ENCODE data around the gene NMT1. TPM values are rescaled to one million over a fixed set of nuclear protein-coding genes. Genes with fewer than 3 reads are reported as not detected.
A peak's percentile ranks its signal among the peaks of the same experiment; 100 is the strongest.

The NMT1 gene
- total RNA-seq, 2 donors from 2014 or later: 122 to 136 TPM

DNA sequence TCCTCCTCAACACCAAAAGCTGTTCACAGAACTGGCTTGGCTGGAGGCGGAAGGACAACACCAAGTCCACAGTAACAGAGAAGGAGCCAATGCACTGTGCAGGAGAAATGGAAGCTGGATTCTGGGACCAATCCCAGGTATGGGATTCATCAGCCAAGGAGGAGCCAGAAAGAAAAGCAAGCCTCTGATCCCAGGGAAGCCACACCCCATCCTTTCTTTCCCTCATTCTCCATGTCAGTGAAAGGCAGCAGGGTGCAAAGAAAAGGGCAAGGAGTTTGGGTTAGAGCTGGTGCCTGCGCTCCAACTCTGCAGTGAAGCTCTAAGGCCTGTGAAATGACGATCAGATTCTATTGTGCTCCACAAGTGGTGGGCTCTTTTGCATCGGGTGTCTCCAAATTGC, 20.7 kb upstream of the NMT1 start:
- no peak overlapping the region for H3K9ac ChIP-seq (ENCODE audit: extremely low read depth, low read length, poor library complexity, severe bottlenecking)
- H3K4me1 ChIP-seq (ENCODE audit: control insufficient read depth, insufficient read depth, low read length): peaks cover 7% of the 10 kb centered on the region
- H3K27me3 ChIP-seq (ENCODE audit: control insufficient read depth, insufficient read depth, low read length, poor library complexity, severe bottlenecking): no peaks in the 10 kb centered on the region
- no peak overlapping the region for H3K4me3 ChIP-seq (ENCODE audit: low read length)
- H3K36me3 ChIP-seq (ENCODE audit: control insufficient read depth, insufficient read depth, low read length): peaks cover 7% of the 10 kb centered on the region
- Mint-ChIP-seq H3K4me1 (peaks cover 26% of the 10 kb centered on the region), H3K9me3 (no peaks in the 10 kb centered on the region), H3K27ac (peak overlapping the region; percentile 52), H3K4me3 (no peak overlapping the region), H3K36me3 (ENCODE audit: low read depth) (peaks cover 15% of the 10 kb centered on the region), H3K27me3 (ENCODE audit: insufficient read depth) (no peaks in the 10 kb centered on the region)
- H3K27ac ChIP-seq (ENCODE audit: low read depth, low read length): peak overlapping the region; percentile 78
- 41 to 70% methylated on average over 3 to 4 of the region's 4 CpGs for WGBS, 2 experiments (ENCODE audit: insufficient coverage in 1 of 2, insufficient read length in 1 of 2)
- peak; percentile 92 for DNase-seq
- TF ChIP-seq, protein P1, sequence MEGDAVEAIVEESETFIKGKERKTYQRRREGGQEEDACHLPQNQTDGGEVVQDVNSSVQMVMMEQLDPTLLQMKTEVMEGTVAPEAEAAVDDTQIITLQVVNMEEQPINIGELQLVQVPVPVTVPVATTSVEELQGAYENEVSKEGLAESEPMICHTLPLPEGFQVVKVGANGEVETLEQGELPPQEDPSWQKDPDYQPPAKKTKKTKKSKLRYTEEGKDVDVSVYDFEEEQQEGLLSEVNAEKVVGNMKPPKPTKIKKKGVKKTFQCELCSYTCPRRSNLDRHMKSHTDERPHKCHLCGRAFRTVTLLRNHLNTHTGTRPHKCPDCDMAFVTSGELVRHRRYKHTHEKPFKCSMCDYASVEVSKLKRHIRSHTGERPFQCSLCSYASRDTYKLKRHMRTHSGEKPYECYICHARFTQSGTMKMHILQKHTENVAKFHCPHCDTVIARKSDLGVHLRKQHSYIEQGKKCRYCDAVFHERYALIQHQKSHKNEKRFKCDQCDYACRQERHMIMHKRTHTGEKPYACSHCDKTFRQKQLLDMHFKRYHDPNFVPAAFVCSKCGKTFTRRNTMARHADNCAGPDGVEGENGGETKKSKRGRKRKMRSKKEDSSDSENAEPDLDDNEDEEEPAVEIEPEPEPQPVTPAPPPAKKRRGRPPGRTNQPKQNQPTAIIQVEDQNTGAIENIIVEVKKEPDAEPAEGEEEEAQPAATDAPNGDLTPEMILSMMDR (conservative IDR thresholded peaks at IDR 0.05): no peak
- H3K9me3 ChIP-seq (ENCODE audit: control insufficient read depth, low read length): no peaks in the 10 kb centered on the region

DNA sequence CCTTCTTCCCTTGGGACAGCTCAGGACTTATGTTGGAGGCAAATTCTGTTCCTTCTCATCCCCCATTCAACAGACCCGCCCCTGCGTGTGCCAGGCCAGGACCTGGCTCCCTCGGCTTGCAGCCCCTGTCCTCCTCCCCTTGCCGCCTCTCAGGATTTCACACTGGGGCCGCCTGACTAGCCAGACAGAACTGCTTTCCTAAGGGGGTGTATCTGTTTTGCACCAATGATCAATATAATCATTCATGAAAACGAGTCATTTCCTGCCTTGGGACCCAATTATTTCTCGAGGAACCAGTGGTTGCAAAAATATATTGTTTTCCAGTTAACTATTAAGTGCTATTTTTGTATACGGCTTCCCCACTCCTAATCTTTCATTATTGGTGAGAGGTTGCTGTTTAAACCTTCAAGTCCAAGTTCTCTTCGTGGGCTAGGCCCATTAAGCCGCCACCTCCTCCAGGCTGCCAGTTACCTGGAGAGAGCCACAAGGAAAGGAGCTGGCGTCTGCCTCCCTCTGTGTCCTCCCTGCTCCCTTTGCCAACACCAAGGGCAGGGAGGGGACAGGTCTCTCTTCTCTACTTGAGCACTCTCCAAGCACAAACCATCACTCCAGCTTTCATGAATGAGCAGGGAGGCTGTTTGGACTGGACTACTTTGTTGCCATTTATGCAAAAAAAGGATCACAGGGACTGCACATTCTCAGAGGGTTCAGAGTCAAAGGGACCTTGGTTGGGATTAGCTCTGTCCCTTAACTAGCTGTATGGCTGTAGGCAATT, 18.6 kb upstream of the NMT1 start:
- Mint-ChIP-seq H3K27ac (no peak overlapping the region), H3K27me3 (ENCODE audit: insufficient read depth) (no peaks in the 10 kb centered on the region)

DNA sequence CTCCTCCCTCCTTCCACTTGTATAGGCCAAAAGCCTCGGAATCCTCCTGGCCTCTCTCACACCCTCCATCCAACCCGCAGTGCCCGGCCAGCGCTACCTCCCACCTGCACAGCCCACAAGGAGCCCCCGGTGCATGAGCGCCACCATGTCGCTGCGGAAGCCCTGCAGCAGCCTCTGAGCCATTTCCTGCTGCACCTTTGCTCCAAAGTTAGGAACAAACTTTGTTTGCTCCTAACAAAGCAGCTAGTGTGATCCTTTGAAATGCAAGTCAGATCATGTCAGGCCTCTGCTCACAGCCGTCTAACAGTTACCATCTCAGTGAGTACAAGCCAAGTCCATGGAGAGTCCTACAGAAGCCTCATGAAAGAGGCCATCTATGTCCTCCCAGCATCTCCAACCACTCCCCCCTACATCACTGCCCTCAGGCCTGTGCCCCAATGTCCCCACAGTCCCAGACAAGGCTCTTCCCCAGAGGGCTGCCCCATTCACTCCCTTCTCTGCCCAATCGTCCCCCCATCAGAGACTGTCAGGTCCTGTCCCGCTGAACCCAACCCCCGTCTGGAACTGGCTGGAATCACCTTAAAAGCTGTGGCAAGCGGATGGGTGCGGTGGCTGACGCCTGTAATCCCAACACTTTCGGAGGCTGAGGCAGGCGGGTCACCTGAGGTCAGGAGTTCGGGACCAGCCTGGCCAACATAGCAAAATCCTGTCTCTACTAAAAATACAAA, 17.1 kb upstream of the NMT1 start:
- H3K27ac Mint-ChIP-seq: peak overlapping the region; percentile 32
- Histone ChIP-seq H3K36me3 (ENCODE audit: control insufficient read depth, insufficient read depth, low read length) (peaks cover 7% of the 10 kb centered on the region), H3K27me3 (ENCODE audit: control insufficient read depth, insufficient read depth, low read length, poor library complexity, severe bottlenecking) (no peaks in the 10 kb centered on the region)

More for the DNA sequence above, 18.6 kb upstream of the NMT1 start:
- Histone ChIP-seq H3K4me3 (ENCODE audit: low read length) (no peak overlapping the region), H3K27me3 (ENCODE audit: control insufficient read depth, insufficient read depth, low read length, poor library complexity, severe bottlenecking) (no peaks in the 10 kb centered on the region), H3K9ac (ENCODE audit: extremely low read depth, low read length, poor library complexity, severe bottlenecking) (no peak overlapping the region), H3K27ac (ENCODE audit: low read depth, low read length) (no peak overlapping the region), H3K9me3 (ENCODE audit: control insufficient read depth, low read length) (no peaks in the 10 kb centered on the region), H3K36me3 (ENCODE audit: control insufficient read depth, insufficient read depth, low read length) (peaks cover 7% of the 10 kb centered on the region), H3K4me1 (ENCODE audit: control insufficient read depth, insufficient read depth, low read length) (peaks cover 7% of the 10 kb centered on the region)
- DNase-seq: no peak
- H3K9me3 Mint-ChIP-seq: no peaks in the 10 kb centered on the region
- TF ChIP-seq, protein P1 (conservative IDR thresholded peaks at IDR 0.05): no peak
- 88 to 91% methylated on average over 8 to 11 of the region's 11 CpGs for WGBS, 2 experiments (ENCODE audit: insufficient coverage in 1 of 2, insufficient read length in 1 of 2)
- no peak overlapping the region for H3K4me3 Mint-ChIP-seq
- peaks cover 23% of the 10 kb centered on the region for H3K36me3 Mint-ChIP-seq (ENCODE audit: low read depth)
- peaks cover 33% of the 10 kb centered on the region for H3K4me1 Mint-ChIP-seq

More for the DNA sequence above, 17.1 kb upstream of the NMT1 start:
- TF ChIP-seq, protein P1 (conservative IDR thresholded peaks at IDR 0.05): no peak
- H3K4me3 ChIP-seq (ENCODE audit: low read length): no peak overlapping the region
- no peaks in the 10 kb centered on the region for H3K9me3 ChIP-seq (ENCODE audit: control insufficient read depth, low read length)
- Mint-ChIP-seq H3K27me3 (ENCODE audit: insufficient read depth) (no peaks in the 10 kb centered on the region), H3K9me3 (no peaks in the 10 kb centered on the region), H3K36me3 (ENCODE audit: low read depth) (peaks cover 25% of the 10 kb centered on the region), H3K4me3 (no peak overlapping the region), H3K4me1 (peaks cover 32% of the 10 kb centered on the region)
- 80 to 83% methylated on average over 17 to 18 of the region's 18 CpGs for WGBS, 2 experiments (ENCODE audit: insufficient coverage in 1 of 2, insufficient read length in 1 of 2)
- no peak for DNase-seq
- peaks cover 7% of the 10 kb centered on the region for H3K4me1 ChIP-seq (ENCODE audit: control insufficient read depth, insufficient read depth, low read length)
- no peak overlapping the region for H3K9ac ChIP-seq (ENCODE audit: extremely low read depth, low read length, poor library complexity, severe bottlenecking)
- H3K27ac ChIP-seq (ENCODE audit: low read depth, low read length): peak overlapping the region; percentile 44
